ENCODE data around the gene ALK.

GRCh38 chr2:29871541-29871940 lies 49.8 kb downstream of the ALK start:
- TF ChIP-seq REST (IDR thresholded peaks at IDR 0.05; ENCODE audit: insufficient read depth in 1 of 2, low read depth in 2 of 2, low read length in 2 of 2) = no peak
- TF ChIP-seq POLR2AphosphoS5 (IDR thresholded peaks at IDR 0.05; ENCODE audit: low read depth, low read length) = no peak
- no peak for TF ChIP-seq SIN3A (IDR thresholded peaks at IDR 0.05; ENCODE audit: borderline replicate concordance, insufficient read depth, low read length)
- TF ChIP-seq TAF1 (IDR thresholded peaks at IDR 0.05; ENCODE audit: borderline replicate concordance, insufficient read depth, low read length) = no peak
